GM19238 (cell line): ENCODE results near the gene DCLK1.

Experiments used
- DNase-seq: peaks from one replicate; pipeline ENCODE4 v3.0.0; 2011; ENCODE audit warnings: low spot score; ENCODE audit not compliant: insufficient read length

The DCLK1 gene

GRCh38 chr13:36131222-36131930 lies at the start of gene DCLK1:
TSS of gene DCLK1 (minus strand) at chr13:36131382.
- no peak for DNase-seq

- DNase-seq, result no peak
These were observed 44.4 kb upstream of the DCLK1 start for GRCh38 chr13:36175621-36176020.

GRCh38 chr13:36174923-36175322 lies 43.7 kb upstream of the DCLK1 start:
- DNase-seq, result no peak

GRCh38 chr13:36173571-36174322 lies 42.6 kb upstream of the DCLK1 start:
- no peak for DNase-seq

GRCh38 chr13:36166046-36166445 lies 34.9 kb upstream of the DCLK1 start:
- DNase-seq, result no peak

- no peak for DNase-seq
These were observed 32.7 kb upstream of the DCLK1 start for GRCh38 chr13:36163809-36164308.

- DNase-seq, result no peak
These were observed 32.1 kb upstream of the DCLK1 start for GRCh38 chr13:36163286-36163685.

GRCh38 chr13:36160297-36160696 lies 29.1 kb upstream of the DCLK1 start:
- DNase-seq, result no peak

- no peak for DNase-seq
These were observed 27.4 kb upstream of the DCLK1 start for GRCh38 chr13:36158611-36159010.

GRCh38 chr13:36157480-36157879 lies 26.3 kb upstream of the DCLK1 start:
- DNase-seq, result no peak

GRCh38 chr13:36154567-36155291 lies 23.5 kb upstream of the DCLK1 start:
- DNase-seq, result no peak

GRCh38 chr13:36151591-36151990 lies 20.4 kb upstream of the DCLK1 start:
- DNase-seq, result no peak

GRCh38 chr13:36148446-36148845 lies 17.3 kb upstream of the DCLK1 start:
- DNase-seq, result no peak

GRCh38 chr13:36147330-36147729 lies 16.1 kb upstream of the DCLK1 start:
- no peak for DNase-seq

- DNase-seq, result no peak
These were observed 15.5 kb upstream of the DCLK1 start for GRCh38 chr13:36146511-36147269.

- no peak for DNase-seq
These were observed 12.6 kb upstream of the DCLK1 start for GRCh38 chr13:36143738-36144137.

GRCh38 chr13:36142735-36143134 lies 11.6 kb upstream of the DCLK1 start:
- DNase-seq, result no peak

GRCh38 chr13:36135876-36136275 lies 4.7 kb upstream of the DCLK1 start:
- no peak for DNase-seq

GRCh38 chr13:36134632-36135031 lies 3.5 kb upstream of the DCLK1 start:
- no peak for DNase-seq

GRCh38 chr13:36133950-36134626 lies 2.9 kb upstream of the DCLK1 start:
- DNase-seq, result no peak

- no peak for DNase-seq
These were observed 1.2 kb upstream of the DCLK1 start for GRCh38 chr13:36132376-36132775.
